A549 (cell line): ENCODE data around the gene CANT1. TPM values are rescaled to one million over a fixed set of nuclear protein-coding genes. Genes with fewer than 3 reads are reported as not detected.

Experiments used
- ATAC-seq, 2 experiments: fragments of 200-7000 bp in 1 of 2; fragments of >200 bp in 1 of 2; cut with Nextera tagmentation in 1 of 2; cut with Tn5 transposase in 1 of 2; 3 replicates each; pipeline versions ENCODE4 v1.8.0 to v1.9.1; 2018 to 2020; ENCODE audit warnings: mild to moderate bottlenecking in 1 of 2, moderate library complexity in 1 of 2
- CTCF ChIA-PET: fragments of 300-600 bp; sonication (Branson Sonifier 250); formaldehyde crosslinking; extraction: SDS; loops from one replicate; lab custom pipeline; 2021; ENCODE audit warnings: antibody characterized with exemption, inconsistent platforms; lab: Yijun Ruan, JAX
- POLR2A ChIA-PET: fragments of 350-600 bp; formaldehyde crosslinking; extraction: SDS; loops from one replicate; lab custom pipeline; 2021; ENCODE audit warnings: antibody characterized with exemption, inconsistent platforms; lab: Yijun Ruan, JAX
- DNase-seq, 2 experiments: peaks; one replicate each; pipeline versions ENCODE4 v3.0.0 to v3.0.0-alpha.2; 2011 to 2016; ENCODE audit warnings: low read depth in 1 of 2, low spot score in 1 of 2
- FAIRE-seq: peaks from 2 replicates; lab custom pipeline; 2011; peaks lifted over from hg19 to GRCh38; lab: Jason Lieb, UNC
- H3K27ac ChIP-seq, 2 experiments: fragments of >200 bp; sonication (Bioruptor Twin); formaldehyde crosslinking; 3 replicates each; pipeline ENCODE4 v1.5.1; 2016 to 2017
- H3K4me1 ChIP-seq: fragments of >200 bp; sonication (Bioruptor Twin); formaldehyde crosslinking; 3 replicates; pipeline ENCODE4 v1.6.1; 2016
- H3K4me2 ChIP-seq: fragments of >200 bp; sonication (Bioruptor Twin); formaldehyde crosslinking; 3 replicates; pipeline ENCODE4 v1.6.1; 2016
- H3K4me3 ChIP-seq: fragments of >200 bp; sonication (Bioruptor Twin); formaldehyde crosslinking; 3 replicates; pipeline ENCODE4 v1.5.1; 2016
- H3K9me3 ChIP-seq: fragments of >200 bp; sonication (Bioruptor Twin); formaldehyde crosslinking; 3 replicates; pipeline ENCODE4 v1.6.1; 2016
- ATOH8 ChIP-seq: fragments of 250-450 bp; sonication (Bioruptor Pico); IDR thresholded peaks from 2 replicates; pipeline ENCODE4 v1.5.0; 2020; ENCODE audit warnings: low read depth, mild to moderate bottlenecking, moderate library complexity
- BCL3 ChIP-seq: fragments of >200 bp; sonication (Bioruptor Twin); formaldehyde crosslinking; IDR thresholded peaks from 3 replicates; pipeline ENCODE4 v1.6.1; 2016
- CBX2 ChIP-seq: fragments of 200-600 bp; sonication (generic); IDR thresholded peaks from 2 replicates; pipeline ENCODE4 v1.6.1; 2016; ENCODE audit warnings: low read depth, mild to moderate bottlenecking, borderline replicate concordance
- EHF ChIP-seq: fragments of 250-450 bp; sonication (Bioruptor Pico); IDR thresholded peaks from 2 replicates; pipeline ENCODE4 v1.5.0; 2020; ENCODE audit warnings: mild to moderate bottlenecking
- ESRRA ChIP-seq: fragments of 150-350 bp; IDR thresholded peaks from 2 replicates; pipeline ENCODE4 v1.6.1; 2014; ENCODE audit warnings: mild to moderate bottlenecking, low read length, borderline replicate concordance
- FOSL2 ChIP-seq, 2 experiments: fragments of 450-650 bp in 1 of 2; fragments of >200 bp in 1 of 2; sonication (Bioruptor Twin) in 1 of 2; formaldehyde crosslinking; IDR thresholded peaks; 2 replicates each; pipeline versions ENCODE4 v1.5.0 to v1.6.1; 2016 to 2020; ENCODE audit warnings: mild to moderate bottlenecking in 1 of 2, moderate library complexity in 1 of 2
- HES2 ChIP-seq: fragments of >200 bp; sonication (Bioruptor Twin); formaldehyde crosslinking; IDR thresholded peaks from 2 replicates; pipeline ENCODE4 v1.6.1; 2016
- HOXB5 ChIP-seq: fragments of 250-450 bp; sonication (Bioruptor Pico); IDR thresholded peaks from 2 replicates; pipeline ENCODE4 v1.5.0; 2020; ENCODE audit warnings: mild to moderate bottlenecking, moderate library complexity
- MAFK ChIP-seq: fragments of 450-650 bp; IDR thresholded peaks from 2 replicates; pipeline ENCODE4 v1.6.1; 2014; ENCODE audit not compliant: partially characterized antibody
- MAX ChIP-seq: IDR thresholded peaks from 2 replicates; pipeline ENCODE4 v1.6.1; 2012
- MAZ ChIP-seq: fragments of 150-350 bp; IDR thresholded peaks from 2 replicates; pipeline ENCODE4 v1.6.1; 2014; ENCODE audit warnings: antibody characterized with exemption, low read depth, low read length, borderline replicate concordance
- NFE2L2 ChIP-seq: fragments of 150-350 bp; conservative IDR thresholded peaks from 2 replicates; pipeline ENCODE4 v1.6.1; 2014; ENCODE audit warnings: low read length
- NPAS2 ChIP-seq: fragments of 250-450 bp; sonication (Bioruptor Pico); IDR thresholded peaks from 2 replicates; pipeline ENCODE4 v1.8.0; 2022; ENCODE audit warnings: mild to moderate bottlenecking, moderate library complexity, borderline replicate concordance
- PHF8 ChIP-seq: fragments of 200-600 bp; sonication (generic); IDR thresholded peaks from 2 replicates; pipeline ENCODE4 v1.6.1; 2016; ENCODE audit warnings: low read depth, mild to moderate bottlenecking, antibody characterized with exemption, moderate library complexity, borderline replicate concordance
- RAD21 ChIP-seq, 2 experiments: fragments of >200 bp in 1 of 2; sonication (Bioruptor Twin) in 1 of 2; formaldehyde crosslinking in 1 of 2; IDR thresholded peaks in 1 of 2; conservative IDR thresholded peaks in 1 of 2; 2 replicates in 1 of 2; 3 replicates in 1 of 2; pipeline ENCODE4 v1.6.1; 2012 to 2018; ENCODE audit warnings: inconsistent platforms in 1 of 2
- RNF2 ChIP-seq: fragments of 200-600 bp; sonication (generic); IDR thresholded peaks from 2 replicates; pipeline ENCODE4 v1.6.1; 2016; ENCODE audit warnings: low read depth, mild to moderate bottlenecking, antibody characterized with exemption, moderate library complexity, borderline replicate concordance
- TFCP2L1 ChIP-seq: fragments of 250-450 bp; sonication (Bioruptor Pico); IDR thresholded peaks from 2 replicates; pipeline ENCODE4 v1.5.0; 2021; ENCODE audit warnings: mild to moderate bottlenecking
- ZC3H11A ChIP-seq: fragments of 450-650 bp; IDR thresholded peaks from 2 replicates; pipeline ENCODE4 v1.6.1; 2014; ENCODE audit warnings: antibody characterized with exemption, mild to moderate bottlenecking
- WGBS: methylation state at CpG from one replicate; pipeline ENCODE4 v1.1.6; 2017; ENCODE audit errors: missing lambda C conversion rate; 5-methylcytosine and 5-hydroxymethylcytosine counted together
- polyA plus RNA-seq, 4 experiments: library from polyadenylated mRNA; depleted of rRNA in 3 of 4; stranded (reverse); fragments of >200 nt; fragmentation: RNase III in 1 of 4; extraction: RNeasy Plus Mini Kit Qiagen cat#74134 plus additional on column Dnase treatment in 1 of 4; gene quantifications; 2 replicates in 3 of 4; 3 replicates in 1 of 4; pipeline ENCODE4 v1.2.3, GENCODE V29; 2011 to 2017

The CANT1 gene
- polyA plus RNA-seq, 2 of the 4 experiments (the other 2 are of a cell fraction): 65.5 to 67.6 TPM

GRCh38 chr17:78986649-78987328 is 22.8 kb downstream of the CANT1 start:
- Histone ChIP-seq H3K4me3 (peak overlapping the region; percentile 29), H3K4me1 (peaks cover 13% of the 10 kb centered on the region), H3K9me3 (no peaks in the 10 kb centered on the region), H3K4me2 (peak overlapping the region; percentile 70), H3K27ac (peak overlapping the region; percentile 69 to 84)
- DNase-seq: peak in 1 of 2 experiments; percentile 53
- TF ChIP-seq PHF8: no peak
- TF ChIP-seq MAFK: peak; percentile 31
- 0 out of 2 replicates have a peak, but pooled peaks have one; percentile 31 for TF ChIP-seq TFCP2L1
- TF ChIP-seq EHF (CRISPR knock-in tag): no peak
- 0 out of 2 replicates have a peak, but pooled peaks have one; percentile 17 for TF ChIP-seq MAX
- no peak for TF ChIP-seq FOSL2 (IDR thresholded peaks at IDR 0.05)
- TF ChIP-seq FOSL2 (CRISPR knock-in tag; IDR thresholded peaks at IDR 0.05): peak; percentile 50; the same call in 1 of the 2 replicates
- TF ChIP-seq BCL3: 0 out of 3 replicates have a peak, but pooled peaks have one; percentile 29
- POLR2A ChIA-PET: interaction anchor here (0.5 to 1.2 kb wide), 6 partner anchors 9 to 831 kb away, joined by 3 to 5 read pairs (median 3); partner anchors contain the start of gene CANT1
- WGBS: 15% methylated on average over 15 of the region's 15 CpGs
- peak; percentile 65 for FAIRE-seq
- CTCF ChIA-PET: interaction anchor here (0.8 to 10.2 kb wide), 11 partner anchors 9 to 406 kb away, joined by 3 to 99 read pairs (median 4); no protein-coding TSS in a partner anchor
- ATAC-seq: peak; percentile 74 to 78

GRCh38 chr17:78986048-78986648 is 23.4 kb downstream of the CANT1 start:
- ChIA-PET POLR2A (interaction anchor here (1.1 to 1.2 kb wide), 3 partner anchors 9 to 52 kb away, joined by 3 to 5 read pairs (median 5); partner anchors contain the start of gene CANT1), CTCF (interaction anchor here (0.8 to 10.2 kb wide), 10 partner anchors 8 to 406 kb away, joined by 3 to 99 read pairs (median 4); no protein-coding TSS in a partner anchor)
- WGBS: 77% methylated on average over 6 of the region's 6 CpGs
- H3K27ac ChIP-seq: peak overlapping the region; percentile 69 to 84
- DNase-seq (peak in 1 of 2 experiments; percentile 41), FAIRE-seq (no peak), ATAC-seq (peak; percentile 49 to 51; a peak in 4 of 6 replicates)
- H3K4me2 ChIP-seq: peak overlapping the region; percentile 70
- H3K4me1 ChIP-seq: peaks cover 13% of the 10 kb centered on the region
- H3K9me3 ChIP-seq: no peaks in the 10 kb centered on the region
- TF ChIP-seq HOXB5 (CRISPR knock-in tag) (no peak), ZC3H11A (no peak), HES2 (no peak), MAX (0 out of 2 replicates have a peak, but pooled peaks have one; percentile 6), ESRRA (no peak), RNF2 (no peak), CBX2 (no peak), NFE2L2 (no peak), PHF8 (no peak), MAZ (no peak), ATOH8 (CRISPR knock-in tag) (no peak), RAD21 (conservative IDR thresholded peaks at IDR 0.05 in 1 of 2, IDR thresholded peaks at IDR 0.05 in 1 of 2) (peak in 1 of 2 experiments; percentile 5; a peak in 2 of 5 replicates), NPAS2 (CRISPR knock-in tag) (no peak)
- TF ChIP-seq, all 56 proteins: peak for 2
- peak overlapping the region; percentile 29; the same call in 2 of the 3 replicates for H3K4me3 ChIP-seq
